Left lung (tissue), 10 donors: ENCODE data around the gene PBX1. TPM values are rescaled to one million over a fixed set of nuclear protein-coding genes. Genes with fewer than 3 reads are reported as not detected.

Experiments used
- ATAC-seq: fragments of 200-7000 bp; cut with Tn5 transposase; one replicate; pipeline ENCODE4 v1.9.1; 2020; ENCODE audit warnings: moderate library complexity
- DNase-seq, 4 donors: peaks; one replicate each; pipeline ENCODE4 v3.0.0-alpha.2; 2013 to 2020
- H3K27ac ChIP-seq, 2 donors: fragments of 200-600 bp; sonication (generic) in 1 of 2; one replicate each; pipeline versions ENCODE4 v1.5.0 to v1.8.0; 2020 to 2021
- H3K27me3 ChIP-seq, 2 donors: fragments of 200-600 bp; sonication (generic) in 1 of 2; one replicate each; pipeline versions ENCODE4 v1.5.0 to v1.8.0; 2020 to 2021
- H3K36me3 ChIP-seq, 2 donors: fragments of 200-600 bp; sonication (generic) in 1 of 2; one replicate each; pipeline versions ENCODE4 v1.5.0 to v1.8.0; 2020 to 2021
- H3K4me1 ChIP-seq, 2 donors: fragments of 200-600 bp; one replicate each; pipeline ENCODE4 v1.8.0; 2021
- H3K4me3 ChIP-seq, 2 donors: fragments of 200-600 bp; sonication (generic) in 1 of 2; one replicate each; pipeline versions ENCODE4 v1.5.0 to v1.8.0; 2020 to 2021; ENCODE audit warnings: mild to moderate bottlenecking in 1 of 2
- H3K9me3 ChIP-seq, 2 donors: fragments of 200-600 bp; sonication (generic) in 1 of 2; one replicate each; pipeline versions ENCODE4 v1.5.0 to v1.8.0; 2020 to 2021
- CTCF ChIP-seq, 2 donors: fragments of 200-600 bp; sonication (generic) in 1 of 2; IDR thresholded peaks; one replicate each; pipeline versions ENCODE4 v1.5.0 to v1.8.0; 2021; ENCODE audit warnings: antibody characterized with exemption in 2 of 2
- intact Hi-C, 2 donors: fragments of 100-400 bp; cut with DNase I; formaldehyde crosslinking; loops; one replicate each; pipeline versions ENCODE4 v1.11.2 to v1.14.2; 2022
- polyA plus RNA-seq, 6 donors: library from polyadenylated mRNA; unstranded; fragments of 120-200 nt; gene quantifications; one replicate each; pipeline ENCODE4 v1.2.1, GENCODE V29; 2013; ENCODE audit not compliant: insufficient read length in 6 of 6
- total RNA-seq, 2 donors: library from RNA; stranded (reverse); fragmentation: NEBNext Ultra II Directional; extraction: Animal tissue kit (Norgen Biotek cat#: 25700); gene quantifications; one replicate each; pipeline ENCODE4 v1.2.1, GENCODE V29; 2021
- donor health status: DM: no; HTN: yes; CAD: no.
- donor health status: DM: no; HTN: no; CAD: no.

PBX1 gene
- total and polyA plus RNA-seq, 8 donors: 44.5 to 133 (median 127) TPM

DNA sequence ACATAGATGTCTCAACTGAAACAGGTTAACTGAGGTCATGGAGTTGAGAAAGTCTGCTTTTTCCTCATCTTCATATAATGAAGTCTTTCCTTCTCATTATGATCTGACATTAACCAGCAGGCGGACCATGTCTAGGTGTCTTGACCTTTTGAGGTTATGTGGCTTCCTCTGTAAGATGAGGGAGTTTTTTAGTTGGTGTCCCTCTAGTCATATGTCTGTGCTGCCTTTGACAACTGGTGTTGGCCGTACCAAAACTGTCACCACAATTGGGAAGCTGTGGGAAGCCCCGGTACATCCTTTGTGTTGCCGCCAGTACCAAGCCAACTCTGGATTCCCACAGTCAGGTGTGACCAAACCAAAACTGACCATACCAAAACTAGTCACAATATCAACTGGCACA lies 105.1 kb downstream of the PBX1 start:
- DNase-seq (no peak), ATAC-seq (no peak)
- Histone ChIP-seq H3K27ac (no peak overlapping the region), H3K36me3 (no peaks in the 10 kb centered on the region), H3K4me1 (peaks cover 0 to 13% of the 10 kb centered on the region in 2 donors), H3K27me3 (no peaks in the 10 kb centered on the region), H3K9me3 (peaks cover 0 to 1% of the 10 kb centered on the region in 2 donors), H3K4me3 (no peak overlapping the region)
- TF ChIP-seq CTCF (IDR thresholded peaks at IDR 0.05): no peak
- intact Hi-C loops: no loop called here

GRCh38 chr1:164667001-164667400 lies 108.0 kb downstream of the PBX1 start:
- H3K4me1 ChIP-seq: no peaks in the 10 kb centered on the region
- H3K36me3 ChIP-seq: no peaks in the 10 kb centered on the region
- intact Hi-C loops: no loop called here
- H3K27me3 ChIP-seq: no peaks in the 10 kb centered on the region
- TF ChIP-seq CTCF (IDR thresholded peaks at IDR 0.05): no peak
- DNase-seq (no peak), ATAC-seq (no peak)
- no peak overlapping the region for H3K4me3 ChIP-seq
- H3K27ac ChIP-seq: no peak overlapping the region
- H3K9me3 ChIP-seq: peaks cover 0 to 3% of the 10 kb centered on the region in 2 donors

DNA sequence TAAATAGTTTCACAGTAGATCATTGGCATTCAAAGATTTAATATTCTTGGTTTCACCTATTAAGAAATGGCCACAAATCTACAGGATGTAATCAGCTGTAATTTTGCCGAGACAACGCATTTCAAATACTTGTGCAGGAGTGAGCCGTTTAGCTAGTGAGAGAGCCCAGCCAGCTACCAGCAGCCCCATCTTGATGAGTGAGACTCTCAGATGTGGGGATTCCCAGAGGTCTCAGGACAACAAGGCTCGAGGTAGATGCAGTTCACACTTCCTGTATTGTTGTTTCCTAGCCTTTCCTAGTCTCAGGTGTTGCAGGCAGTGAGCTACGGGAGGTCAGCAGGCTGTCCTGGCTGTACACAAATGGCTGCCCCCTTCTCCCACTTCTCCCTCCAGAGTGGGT lies 108.6 kb downstream of the PBX1 start:
- no peaks in the 10 kb centered on the region for H3K27me3 ChIP-seq
- H3K4me3 ChIP-seq: no peak overlapping the region
- H3K36me3 ChIP-seq: no peaks in the 10 kb centered on the region
- ATAC-seq (no peak), DNase-seq (no peak)
- H3K9me3 ChIP-seq: peaks cover 0 to 3% of the 10 kb centered on the region in 2 donors
- intact Hi-C loops: no loop called here
- no peak overlapping the region for H3K27ac ChIP-seq
- no peak for TF ChIP-seq CTCF (IDR thresholded peaks at IDR 0.05)
- no peaks in the 10 kb centered on the region for H3K4me1 ChIP-seq

DNA sequence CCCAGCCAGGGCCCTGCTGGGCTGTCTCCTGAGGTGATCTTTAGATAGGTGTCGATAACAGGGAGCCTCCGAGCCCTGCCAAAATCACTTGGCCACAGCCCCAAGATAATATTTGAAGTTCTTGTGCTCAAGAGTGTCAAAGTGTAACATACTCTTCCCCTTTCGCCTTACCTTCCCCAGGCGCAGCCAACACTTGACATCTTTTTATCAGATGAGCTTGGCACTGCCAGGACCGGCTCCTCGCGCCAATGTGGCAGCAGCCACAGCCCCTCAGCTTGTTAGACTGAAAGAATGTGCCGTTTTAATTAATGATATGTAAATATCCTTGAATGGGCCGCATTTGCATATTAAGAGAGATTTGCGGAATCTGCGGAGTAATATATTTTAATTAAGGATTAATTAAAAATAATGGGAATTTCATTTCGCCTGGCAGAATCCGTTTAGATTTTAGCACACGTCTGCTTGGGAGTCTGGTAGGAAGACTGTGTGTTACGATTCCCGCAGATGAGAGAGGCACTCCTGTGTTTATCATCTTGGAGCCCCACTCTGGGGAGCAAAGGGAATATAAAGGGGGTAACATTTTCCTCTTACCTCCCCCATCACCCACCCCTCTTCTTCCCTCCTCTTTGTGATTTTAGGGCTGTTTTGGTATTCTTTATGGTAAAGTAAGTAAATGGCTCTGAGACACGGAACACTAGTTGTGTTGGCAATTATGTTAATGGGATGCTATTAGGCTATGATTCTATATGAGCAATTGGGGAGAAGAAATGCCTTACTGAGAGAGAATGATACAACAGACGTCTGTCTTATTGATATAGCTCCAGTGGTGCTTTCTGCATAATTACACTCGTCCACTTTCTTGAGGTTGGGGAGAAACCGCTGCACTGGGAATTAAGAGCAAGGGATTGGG lies 109.8 kb downstream of the PBX1 start:
- TF ChIP-seq CTCF (IDR thresholded peaks at IDR 0.05): no peak
- no peaks in the 10 kb centered on the region for H3K27me3 ChIP-seq
- DNase-seq (no peak), ATAC-seq (no peak)
- no peaks in the 10 kb centered on the region for H3K36me3 ChIP-seq
- no peaks in the 10 kb centered on the region for H3K4me1 ChIP-seq
- intact Hi-C loops: no loop called here
- H3K9me3 ChIP-seq: peaks cover 0 to 3% of the 10 kb centered on the region in 2 donors
- H3K27ac ChIP-seq: no peak overlapping the region
- no peak overlapping the region for H3K4me3 ChIP-seq

- Histone ChIP-seq H3K36me3 (no peaks in the 10 kb centered on the region), H3K4me3 (no peak overlapping the region), H3K4me1 (no peaks in the 10 kb centered on the region), H3K27me3 (no peaks in the 10 kb centered on the region), H3K9me3 (peaks cover 0 to 3% of the 10 kb centered on the region in 2 donors), H3K27ac (no peak overlapping the region)
- no peak for DNase-seq
- no peak for TF ChIP-seq CTCF (IDR thresholded peaks at IDR 0.05)
- intact Hi-C loops: no loop called here
- no peak for ATAC-seq
These were observed 111.0 kb downstream of the PBX1 start for GRCh38 chr1:164670026-164670425.
